Subcutaneous adipose tissue (tissue), 4 donors: ENCODE results near the gene DENND1C. TPM values are rescaled to one million over a fixed set of nuclear protein-coding genes. Genes with fewer than 3 reads are reported as not detected.

Experiments used
- total RNA-seq, 4 donors: library from RNA; depleted of rRNA; stranded (reverse); fragments of >200 nt; gene quantifications; one replicate each; pipeline ENCODE4 v1.1.0, GENCODE V29; 2016
- TF ChIP-seq, protein P1 (sequence below): fragments of 450-650 bp; IDR thresholded peaks from one replicate; pipeline ENCODE4 v1.5.1; 2016; ENCODE audit warnings: low read depth, mild to moderate bottlenecking, control low read depth, antibody characterized with exemption, moderate library complexity

DENND1C gene
- total RNA-seq, 4 donors from 2014 or later: 2.4 to 8.0 (median 4.0) TPM

DNA sequence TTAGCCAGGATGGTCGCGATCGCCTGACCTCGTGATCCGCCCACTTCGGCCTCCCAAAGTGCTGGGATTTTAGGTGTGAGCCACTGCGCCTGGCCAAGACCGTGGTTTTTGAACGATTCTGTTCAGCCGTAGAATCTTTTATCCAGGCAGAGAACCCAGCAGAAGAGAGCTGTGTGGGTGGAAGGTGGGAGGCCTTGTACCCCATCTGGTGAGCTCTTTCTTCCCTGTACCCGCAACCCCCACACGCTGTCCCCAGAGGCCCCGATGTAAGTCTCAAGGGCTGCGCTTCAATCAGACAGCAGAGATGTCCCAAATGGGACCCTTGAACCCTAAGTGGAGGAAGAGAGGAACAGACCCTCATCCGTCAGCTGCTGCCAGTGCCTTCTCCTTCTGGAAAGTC, 25.7 kb downstream of the DENND1C start:
- TF ChIP-seq, protein P1, sequence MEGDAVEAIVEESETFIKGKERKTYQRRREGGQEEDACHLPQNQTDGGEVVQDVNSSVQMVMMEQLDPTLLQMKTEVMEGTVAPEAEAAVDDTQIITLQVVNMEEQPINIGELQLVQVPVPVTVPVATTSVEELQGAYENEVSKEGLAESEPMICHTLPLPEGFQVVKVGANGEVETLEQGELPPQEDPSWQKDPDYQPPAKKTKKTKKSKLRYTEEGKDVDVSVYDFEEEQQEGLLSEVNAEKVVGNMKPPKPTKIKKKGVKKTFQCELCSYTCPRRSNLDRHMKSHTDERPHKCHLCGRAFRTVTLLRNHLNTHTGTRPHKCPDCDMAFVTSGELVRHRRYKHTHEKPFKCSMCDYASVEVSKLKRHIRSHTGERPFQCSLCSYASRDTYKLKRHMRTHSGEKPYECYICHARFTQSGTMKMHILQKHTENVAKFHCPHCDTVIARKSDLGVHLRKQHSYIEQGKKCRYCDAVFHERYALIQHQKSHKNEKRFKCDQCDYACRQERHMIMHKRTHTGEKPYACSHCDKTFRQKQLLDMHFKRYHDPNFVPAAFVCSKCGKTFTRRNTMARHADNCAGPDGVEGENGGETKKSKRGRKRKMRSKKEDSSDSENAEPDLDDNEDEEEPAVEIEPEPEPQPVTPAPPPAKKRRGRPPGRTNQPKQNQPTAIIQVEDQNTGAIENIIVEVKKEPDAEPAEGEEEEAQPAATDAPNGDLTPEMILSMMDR: no peak

DNA sequence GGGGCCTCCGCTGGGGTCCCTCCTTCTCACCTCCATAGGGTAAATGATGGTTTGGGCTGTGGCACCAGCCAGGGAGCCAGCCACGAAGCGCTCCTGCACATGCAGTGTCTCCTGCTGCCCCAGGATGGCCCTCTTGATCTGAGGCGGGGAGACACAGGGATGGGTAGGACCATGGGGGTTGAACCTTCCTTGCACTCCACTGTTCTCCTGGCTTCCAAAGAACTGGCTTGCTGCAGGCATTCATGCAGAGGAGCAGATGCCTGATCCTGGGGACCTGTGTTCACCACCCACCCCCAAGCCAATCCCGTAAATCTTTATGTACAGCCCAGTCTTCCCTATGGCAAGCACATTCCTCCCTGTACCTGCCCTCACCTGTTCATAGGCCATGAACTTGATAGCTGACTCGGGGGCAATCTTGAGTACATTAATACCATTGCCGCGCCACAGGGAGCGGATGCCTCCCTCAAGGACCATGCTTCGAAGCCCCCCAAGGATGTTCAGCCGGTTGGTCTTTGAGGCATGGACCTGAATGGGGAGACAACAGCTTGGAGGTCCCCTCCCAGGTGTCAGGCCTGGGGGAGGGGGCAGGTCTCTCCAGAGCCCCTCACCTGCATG, 27.5 kb downstream of the DENND1C start:
- TF ChIP-seq, protein P1: no peak

GRCh38 chr19:6452899-6453298, 28.7 kb downstream of the DENND1C start:
- TF ChIP-seq, protein P1: no peak

DNA sequence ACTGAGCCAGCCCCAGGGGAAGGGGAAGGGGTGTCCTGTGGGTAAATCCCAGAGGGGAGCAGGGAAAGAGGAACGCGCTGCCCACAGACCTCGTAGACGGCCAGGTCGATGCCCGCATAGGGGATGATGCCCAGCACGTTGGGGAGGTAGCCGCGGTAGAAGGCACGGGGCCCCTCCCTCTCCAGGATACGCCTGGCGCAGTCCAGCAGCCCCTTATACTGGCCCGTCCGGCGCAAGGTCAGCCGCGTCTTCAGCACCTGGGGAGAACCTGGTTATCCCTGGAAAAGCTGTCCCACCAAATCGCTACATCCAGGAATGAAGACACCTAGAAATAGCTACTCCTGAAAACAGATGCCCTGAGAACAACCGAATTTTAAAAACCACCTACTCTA, 29.4 kb downstream of the DENND1C start:
- TF ChIP-seq, protein P1: no peak

- TF ChIP-seq, protein P1: no peak
These were observed 29.9 kb downstream of the DENND1C start for GRCh38 chr19:6451583-6452222.

- TF ChIP-seq, protein P1: no peak
These were observed 31.4 kb downstream of the DENND1C start for GRCh38 chr19:6450166-6450565.

DNA sequence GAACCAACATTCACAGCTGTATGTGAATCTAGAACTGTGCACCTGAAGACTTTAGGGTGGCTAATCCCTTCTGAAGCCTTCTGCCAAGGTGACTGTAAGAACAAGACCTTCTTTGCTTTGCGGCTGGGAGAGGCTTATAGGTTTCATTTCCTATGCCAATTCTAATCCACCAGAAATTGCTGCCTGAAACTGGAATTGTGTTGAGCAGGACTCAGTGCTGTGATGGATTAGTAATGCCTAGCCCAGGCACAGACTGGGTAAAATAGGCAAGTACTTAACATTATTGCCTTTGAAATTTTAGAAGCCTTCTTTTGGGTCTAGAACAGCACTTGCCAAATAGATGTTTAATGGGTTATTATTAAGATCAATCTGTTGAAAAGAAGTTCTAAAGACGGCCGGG, 33.5 kb downstream of the DENND1C start:
- TF ChIP-seq, protein P1: no peak
